Esophagus muscularis mucosa (tissue), 3 donors: ENCODE results near the gene KLHL9.
"Not testable (repeated sequence)": the region's sequence is repeated elsewhere in the genome, so short reads cannot be mapped to it uniquely, and the experiment has no call there.

Source experiments
- POLR2A ChIP-seq: fragments of 450-650 bp; IDR thresholded peaks from one replicate; pipeline ENCODE4 v1.6.1; 2017; ENCODE audit warnings: antibody characterized with exemption, moderate library complexity, mild to moderate bottlenecking, low read depth
- POLR2AphosphoS5 ChIP-seq, 2 donors: sonication (generic); formaldehyde crosslinking; IDR thresholded peaks; one replicate each; pipeline ENCODE4 v1.6.1; 2017; ENCODE audit warnings: antibody characterized with exemption in 2 of 2
- TF ChIP-seq, protein P1 (sequence below), 3 experiments: fragments of 200-600 bp in 2 of 3; fragments of 450-650 bp in 1 of 3; sonication (generic) in 2 of 3; IDR thresholded peaks; one replicate each; pipeline ENCODE4 v1.5.1; 2017 to 2019; ENCODE audit warnings: antibody characterized with exemption in 3 of 3, mild to moderate bottlenecking in 2 of 3, moderate library complexity in 1 of 3

DNA sequence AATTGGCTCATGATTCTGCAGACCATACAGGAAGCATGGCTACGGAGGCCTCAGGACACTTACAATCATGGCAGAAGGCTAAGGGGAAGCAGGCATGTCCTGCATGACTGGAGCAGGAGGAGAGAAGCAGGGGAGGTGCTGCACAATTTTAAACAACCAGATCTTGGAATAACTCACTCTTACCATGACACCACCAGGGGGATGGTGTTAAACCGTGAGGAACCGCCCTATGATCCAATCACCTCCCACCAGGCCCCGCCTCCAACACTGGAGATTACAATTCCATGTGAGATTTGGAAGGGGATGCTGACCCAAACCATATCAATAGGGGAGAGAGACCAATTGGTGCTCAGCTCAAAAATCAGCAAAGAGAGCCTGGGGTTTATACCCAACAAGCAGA lies 36.3 kb upstream of the KLHL9 start:
- TF ChIP-seq POLR2A; POLR2AphosphoS5 (IDR thresholded peaks at IDR 0.05): not testable (repeated sequence)
- TF ChIP-seq, protein P1, sequence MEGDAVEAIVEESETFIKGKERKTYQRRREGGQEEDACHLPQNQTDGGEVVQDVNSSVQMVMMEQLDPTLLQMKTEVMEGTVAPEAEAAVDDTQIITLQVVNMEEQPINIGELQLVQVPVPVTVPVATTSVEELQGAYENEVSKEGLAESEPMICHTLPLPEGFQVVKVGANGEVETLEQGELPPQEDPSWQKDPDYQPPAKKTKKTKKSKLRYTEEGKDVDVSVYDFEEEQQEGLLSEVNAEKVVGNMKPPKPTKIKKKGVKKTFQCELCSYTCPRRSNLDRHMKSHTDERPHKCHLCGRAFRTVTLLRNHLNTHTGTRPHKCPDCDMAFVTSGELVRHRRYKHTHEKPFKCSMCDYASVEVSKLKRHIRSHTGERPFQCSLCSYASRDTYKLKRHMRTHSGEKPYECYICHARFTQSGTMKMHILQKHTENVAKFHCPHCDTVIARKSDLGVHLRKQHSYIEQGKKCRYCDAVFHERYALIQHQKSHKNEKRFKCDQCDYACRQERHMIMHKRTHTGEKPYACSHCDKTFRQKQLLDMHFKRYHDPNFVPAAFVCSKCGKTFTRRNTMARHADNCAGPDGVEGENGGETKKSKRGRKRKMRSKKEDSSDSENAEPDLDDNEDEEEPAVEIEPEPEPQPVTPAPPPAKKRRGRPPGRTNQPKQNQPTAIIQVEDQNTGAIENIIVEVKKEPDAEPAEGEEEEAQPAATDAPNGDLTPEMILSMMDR (IDR thresholded peaks at IDR 0.05), result not testable (repeated sequence)
